NB4 (cell line): ENCODE measurements around the gene RARB.

Experiments
- CTCF ChIP-seq: IDR thresholded peaks from one replicate; pipeline ENCODE4 v1.5.1; 2012; ENCODE audit warnings: low read depth, low read length
- MAX ChIP-seq: IDR thresholded peaks from 2 replicates; pipeline ENCODE4 v1.6.1; 2011; ENCODE audit warnings: low read depth, low read length
- MYC ChIP-seq: IDR thresholded peaks from 2 replicates; pipeline ENCODE4 v1.6.1; 2011; ENCODE audit warnings: low read depth, low read length
- POLR2A ChIP-seq: IDR thresholded peaks from 2 replicates; pipeline ENCODE4 v1.6.1; 2011; ENCODE audit warnings: mild to moderate bottlenecking; ENCODE audit not compliant: insufficient read length; ENCODE audit errors: extremely low read depth

- TF ChIP-seq CTCF (no peak), MYC (no peak), POLR2A (no peak), MAX (no peak)
Observed at GRCh38 chr3:25419251-25419650, 8.8 kb upstream of the RARB start.
